Endometrial microvascular endothelial cells (primary cell): Measurements from ENCODE around the gene AK5. TPM values are rescaled to one million over a fixed set of nuclear protein-coding genes. Genes with fewer than 3 reads are reported as not detected.

Experiments used
- in situ Hi-C: cut with HindIII; loops from 2 replicates; pipeline ENCODE4 v1.10.0; 2017; ENCODE audit warnings: low sequenced_read_pairs, low pct_unique_long_range_greater_than_20kb; ENCODE audit errors: inconsistent ontology term
- total RNA-seq: library from RNA; depleted of rRNA; stranded (reverse); fragments of >200 nt; gene quantifications from one replicate; pipeline ENCODE4 v1.2.3, GENCODE V29; 2015; ENCODE audit errors: inconsistent ontology term

The AK5 gene
- total RNA-seq, 1 donor from 2014 or later: 53.1 TPM

DNA sequence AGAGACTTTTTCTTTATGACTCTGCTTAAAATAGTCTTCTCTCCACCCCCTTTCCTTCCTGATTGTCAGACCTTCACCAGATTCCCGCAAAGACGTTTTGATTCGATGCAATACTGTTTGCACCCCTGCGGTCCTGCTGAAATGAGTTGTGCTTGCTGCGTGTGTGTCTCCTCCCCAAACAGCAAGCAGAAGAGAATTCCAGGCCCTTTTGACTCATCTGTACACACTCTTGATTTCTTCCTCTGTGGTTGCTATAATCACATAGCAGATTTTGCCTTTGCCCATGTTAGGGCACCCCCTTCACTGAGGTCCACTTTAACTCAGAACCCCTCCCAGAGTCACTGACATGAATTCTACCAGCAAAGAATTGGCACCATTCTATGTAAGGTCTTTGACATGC, 264.2 kb downstream of the AK5 start:
- in situ Hi-C loops: no loop called here

DNA sequence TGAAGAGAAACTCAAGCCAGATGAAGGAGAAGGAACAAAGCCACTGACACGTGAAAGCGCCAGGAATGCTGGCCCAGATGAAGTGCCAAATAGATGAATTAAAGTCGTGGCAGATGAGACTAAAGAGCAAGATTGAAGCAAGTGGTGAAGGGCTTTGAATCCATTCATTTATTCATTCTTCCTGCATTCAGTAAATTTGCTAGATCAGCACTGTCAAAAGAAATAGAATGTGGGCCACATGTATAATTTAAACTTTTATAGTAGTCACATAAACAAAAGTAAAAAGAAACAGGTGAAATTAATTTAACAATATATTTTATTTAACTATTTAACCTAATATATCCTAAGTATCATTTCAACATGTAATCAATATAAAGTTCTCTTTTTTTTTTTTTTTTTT, 265.1 kb downstream of the AK5 start:
- in situ Hi-C loops: no loop called here

DNA sequence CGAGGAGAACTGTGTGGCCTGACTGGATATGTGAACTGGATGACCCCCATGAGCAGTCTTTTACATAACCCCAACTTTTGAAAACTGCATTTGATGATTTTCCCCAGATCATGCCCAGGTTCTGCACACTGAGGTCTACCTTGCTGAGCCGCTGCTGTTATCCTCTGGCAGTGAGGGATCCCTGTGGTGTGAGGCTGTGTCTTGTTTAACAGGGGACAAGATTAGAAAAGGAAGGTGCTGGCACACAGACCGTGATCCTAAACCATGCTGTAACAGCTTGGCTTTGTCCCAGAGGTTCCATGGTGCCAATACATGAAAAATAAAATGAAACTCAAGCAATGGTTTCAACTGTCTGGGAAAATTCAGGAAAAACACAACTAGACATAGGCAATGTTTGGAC, 266.5 kb downstream of the AK5 start:
- in situ Hi-C loops: no loop called here

GRCh38 chr1:77550135-77550534, 268.3 kb downstream of the AK5 start:
- in situ Hi-C loops: no loop called here

DNA sequence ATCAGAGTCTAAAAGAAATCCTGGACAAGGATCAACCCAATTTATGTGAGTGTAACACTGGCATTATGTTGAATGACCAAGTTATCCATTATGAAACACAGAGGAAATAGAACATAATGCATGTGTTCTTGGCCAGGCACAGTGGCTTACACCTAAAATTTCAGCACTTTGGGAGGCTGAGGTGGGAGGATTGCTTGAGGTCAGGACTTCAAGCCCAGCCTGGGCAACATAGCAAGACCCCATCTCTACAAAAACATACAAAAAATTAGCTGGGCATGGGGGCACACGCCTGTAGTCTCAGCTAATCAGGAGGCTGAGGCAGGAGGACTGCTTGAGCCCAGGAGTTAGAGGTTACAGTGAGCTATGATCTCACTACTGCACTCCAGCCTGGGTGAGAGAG, 270.8 kb downstream of the AK5 start:
- in situ Hi-C loops: no loop called here

DNA sequence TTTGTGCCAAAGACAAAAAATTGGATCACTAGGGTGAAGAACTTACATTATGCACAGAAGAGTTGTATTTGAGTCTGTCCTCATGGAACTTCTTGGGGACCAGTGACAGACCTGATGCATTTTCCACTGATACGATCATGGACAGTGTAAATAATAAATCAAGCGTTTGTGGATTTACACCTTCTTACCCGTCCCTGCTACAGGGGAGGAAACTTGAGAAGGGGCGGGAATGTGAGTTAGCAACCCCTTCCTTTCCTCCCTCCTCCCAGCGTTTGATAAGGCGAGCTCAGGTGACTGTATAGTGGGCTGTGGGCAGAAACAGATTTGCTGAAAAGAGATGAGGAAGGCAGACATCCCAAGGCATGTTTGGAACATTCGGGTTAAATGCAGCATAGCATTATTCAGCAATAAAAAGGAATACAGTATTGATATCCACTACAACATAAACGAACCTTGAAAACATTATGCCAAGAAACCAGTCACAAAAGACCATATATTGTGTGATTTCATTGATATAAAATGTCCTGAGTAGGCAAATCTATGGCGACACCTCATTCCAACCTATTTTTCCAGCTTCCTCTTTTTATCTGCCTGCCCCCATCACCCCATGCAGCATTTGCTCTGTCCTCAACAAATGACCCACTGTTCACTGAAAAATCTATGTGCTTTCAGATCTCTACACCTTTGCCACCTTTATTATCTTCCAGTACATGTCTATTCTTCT, 271.9 kb downstream of the AK5 start:
- in situ Hi-C loops: no loop called here

DNA sequence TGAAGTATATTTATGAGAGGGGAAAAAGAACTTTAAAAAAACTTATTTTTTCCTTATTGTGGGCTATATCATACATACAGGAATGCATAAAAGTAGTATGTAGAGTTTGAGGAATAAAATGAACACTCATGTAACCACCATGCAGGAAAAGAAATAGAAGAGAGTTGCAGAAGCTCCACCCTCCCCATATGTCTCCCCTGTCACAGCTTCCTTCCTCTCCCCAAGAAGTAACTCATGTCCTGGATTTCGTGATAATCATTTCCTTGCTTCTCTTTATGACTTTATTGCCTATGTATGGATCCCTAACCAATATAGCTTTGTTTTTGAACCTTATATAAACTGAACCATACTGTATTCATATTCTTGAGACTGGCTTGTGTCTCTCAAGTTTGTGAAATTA, 274.2 kb downstream of the AK5 start:
- in situ Hi-C loops: no loop called here

GRCh38 chr1:77557053-77557452, 275.2 kb downstream of the AK5 start:
- in situ Hi-C loops: no loop called here

- in situ Hi-C loops: no loop called here
These were observed 276.9 kb downstream of the AK5 start for GRCh38 chr1:77558591-77559164.

DNA sequence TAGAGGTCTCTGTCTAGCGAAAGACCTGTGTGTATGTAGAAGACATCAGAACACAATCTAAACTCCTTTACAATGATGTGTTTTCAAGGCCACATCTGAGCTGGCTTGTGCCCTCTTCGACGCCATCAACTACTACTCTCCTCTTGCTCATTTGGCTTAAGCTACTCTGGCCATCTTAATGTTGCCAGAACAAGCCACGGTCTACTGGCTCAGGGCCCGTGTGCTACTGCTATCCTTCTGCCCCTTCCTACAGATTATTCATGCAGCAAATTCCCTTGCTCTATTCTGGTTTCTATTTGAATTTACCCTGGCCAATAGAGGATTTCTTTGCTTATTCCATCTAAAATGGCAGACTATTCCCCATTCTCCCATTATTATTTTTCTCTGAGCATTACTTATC, 278.9 kb downstream of the AK5 start:
- in situ Hi-C loops: no loop called here

GRCh38 chr1:77562596-77563150, 280.9 kb downstream of the AK5 start:
- in situ Hi-C loops: no loop called here

DNA sequence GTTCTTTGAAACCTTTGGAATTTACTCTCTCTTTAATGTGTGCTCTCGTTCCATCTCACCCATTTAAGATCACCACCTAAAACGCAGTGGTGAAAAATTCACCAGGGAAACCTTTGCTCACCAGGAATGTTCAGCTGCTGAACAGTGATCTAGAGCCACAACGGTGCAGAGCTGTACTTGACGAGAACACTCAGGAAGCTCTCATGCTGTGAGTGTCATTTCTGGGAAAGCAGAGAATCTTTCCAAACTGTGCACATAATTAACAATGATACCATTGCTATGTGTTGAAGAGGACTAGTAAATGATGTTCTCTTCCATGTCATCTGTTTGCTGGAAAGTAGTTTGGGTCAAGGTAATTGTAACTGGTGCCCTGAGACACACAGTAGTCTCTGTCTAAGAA, 283.5 kb downstream of the AK5 start:
- in situ Hi-C loops: no loop called here

- in situ Hi-C loops: no loop called here
These were observed 289.8 kb downstream of the AK5 start for GRCh38 chr1:77571642-77572041.

DNA sequence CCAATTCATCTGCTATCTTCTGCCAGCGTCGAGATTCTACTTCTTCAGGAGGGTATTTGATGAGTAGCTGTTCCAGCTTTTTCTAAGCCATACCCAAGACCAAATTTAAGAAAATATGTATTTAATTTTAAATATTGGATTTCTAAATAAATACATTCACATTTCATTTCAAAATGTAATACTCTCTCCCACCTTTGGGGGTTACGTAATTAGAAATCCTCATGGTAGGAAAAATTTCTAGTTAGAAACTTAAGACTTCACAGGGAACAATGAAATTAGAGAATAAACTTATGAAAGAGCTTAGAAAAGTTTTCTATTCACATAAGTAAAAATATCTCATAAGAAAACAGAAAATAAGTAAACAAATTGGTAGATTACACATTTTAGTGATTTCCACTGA, 297.7 kb downstream of the AK5 start:
- in situ Hi-C loops: no loop called here

DNA sequence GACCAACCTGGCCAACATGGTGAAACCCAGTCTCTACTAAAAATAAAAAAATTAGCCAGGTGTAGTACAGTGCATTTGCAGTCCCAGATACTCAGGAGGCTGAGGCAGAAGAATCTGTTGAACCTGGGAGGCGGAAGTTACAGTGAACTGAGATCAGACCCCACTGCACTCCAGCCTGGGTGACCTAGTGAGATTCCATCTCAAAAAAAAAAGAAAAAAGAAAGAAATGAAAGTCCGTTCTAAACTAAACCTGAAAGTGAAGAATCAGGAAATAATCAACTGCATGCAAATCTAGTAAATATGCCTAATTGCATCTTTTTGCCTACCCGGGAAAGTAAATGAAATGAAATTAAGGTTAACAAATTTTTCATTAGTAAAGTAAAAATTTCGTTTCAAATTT, 301.1 kb downstream of the AK5 start:
- in situ Hi-C loops: no loop called here

DNA sequence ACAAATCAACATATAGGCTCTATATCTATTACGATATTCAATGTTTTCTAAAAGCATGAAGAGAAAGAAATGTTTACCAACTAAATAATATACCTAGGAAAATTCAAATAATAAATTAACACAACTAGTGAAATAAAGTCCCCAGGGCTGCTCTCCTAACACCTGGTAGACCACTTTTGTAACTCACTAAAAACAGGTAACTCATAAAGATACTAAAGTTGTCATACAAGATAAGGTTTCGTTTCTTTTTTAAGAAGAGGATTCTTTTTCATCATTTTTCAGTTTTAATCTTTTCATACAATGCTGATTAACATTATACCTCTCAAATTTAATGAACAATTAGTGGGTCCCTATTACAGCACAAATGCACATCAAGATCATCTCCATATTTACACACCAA, 301.7 kb downstream of the AK5 start:
- in situ Hi-C loops: no loop called here

DNA sequence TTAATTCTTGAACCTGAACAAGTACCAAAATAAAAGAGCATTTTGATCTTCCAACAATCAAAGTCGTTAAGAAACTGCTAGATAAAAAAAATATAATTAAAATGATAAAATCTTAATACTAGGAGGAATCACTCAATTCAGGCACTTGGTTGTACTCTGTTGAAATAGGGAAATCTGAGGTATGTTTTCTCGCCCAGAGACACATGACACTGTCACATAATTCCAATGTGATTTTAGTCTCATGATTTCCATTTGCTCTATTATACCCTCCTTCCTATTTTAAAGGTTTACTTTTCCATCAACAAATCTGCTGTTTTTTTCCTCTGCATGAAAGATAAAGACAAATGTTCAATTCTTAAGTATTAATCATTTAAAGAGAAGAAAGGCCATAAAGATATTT, 303.1 kb downstream of the AK5 start:
- in situ Hi-C loops: no loop called here

GRCh38 chr1:77585610-77586314, 303.9 kb downstream of the AK5 start:
- in situ Hi-C loops: no loop called here

DNA sequence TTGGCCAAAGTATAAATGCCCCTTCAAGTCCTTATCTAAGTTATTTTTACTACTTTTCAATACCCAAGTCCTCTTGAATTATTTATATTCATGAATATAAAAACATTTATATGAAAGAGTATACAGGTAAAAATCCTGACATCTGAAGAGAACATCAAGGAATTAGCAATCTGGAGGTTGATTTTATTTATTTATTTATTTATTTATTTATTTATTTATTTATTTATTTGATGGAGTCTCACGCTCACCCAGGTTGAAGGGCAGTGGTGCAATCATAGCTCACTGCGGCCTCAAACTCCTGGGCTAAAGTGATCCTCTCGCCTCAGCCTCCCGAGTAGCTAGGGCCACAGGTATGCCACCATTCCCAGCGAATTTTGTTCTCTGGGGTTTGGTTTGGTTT, 307.4 kb downstream of the AK5 start:
- in situ Hi-C loops: no loop called here

GRCh38 chr1:77590651-77591050, 308.8 kb downstream of the AK5 start:
- in situ Hi-C loops: no loop called here
